Right atrium auricular region (tissue), 2 donors: ENCODE measurements around the gene TSN. TPM values are rescaled to one million over a fixed set of nuclear protein-coding genes. Genes with fewer than 3 reads are reported as not detected.

Experiments
- DNase-seq: peaks from one replicate; pipeline ENCODE4 v3.0.0-alpha.2; 2019; ENCODE audit warnings: low spot score
- H3K27ac ChIP-seq, 2 donors: fragments of 200-600 bp; sonication (generic); 1 replicate in 1 of 2; 2 replicates in 1 of 2; pipeline ENCODE4 v1.5.1; 2016 to 2019
- H3K27me3 ChIP-seq, 2 donors: fragments of 200-600 bp; sonication (generic); one replicate each; pipeline versions ENCODE4 v1.5.1 to v1.6.0; 2017 to 2019
- H3K36me3 ChIP-seq: fragments of 200-600 bp; sonication (generic); one replicate; pipeline ENCODE4 v1.5.1; 2016
- H3K4me1 ChIP-seq, 2 donors: fragments of 200-600 bp; sonication (generic); one replicate each; pipeline versions ENCODE4 v1.5.1 to v1.6.0; 2017 to 2019
- H3K4me3 ChIP-seq, 2 donors: fragments of 200-600 bp; sonication (generic); 1 replicate in 1 of 2; 2 replicates in 1 of 2; pipeline ENCODE4 v1.5.1; 2017 to 2019; ENCODE audit warnings: mild to moderate bottlenecking in 1 of 2, moderate library complexity in 1 of 2
- H3K9me3 ChIP-seq, 2 donors: fragments of 200-600 bp; sonication (generic); one replicate each; pipeline ENCODE4 v1.5.1; 2019
- total RNA-seq, 2 donors: library from RNA; depleted of rRNA; stranded (reverse); fragments of >200 nt; gene quantifications; one replicate each; pipeline ENCODE4 v1.1.0, GENCODE V29; 2016
- TF ChIP-seq, protein P1 (sequence below), 2 donors: fragments of 200-600 bp; sonication (generic); IDR thresholded peaks; one replicate each; pipeline ENCODE4 v1.5.1; 2019; ENCODE audit warnings: antibody characterized with exemption in 2 of 2

Gene TSN
- total RNA-seq, 2 donors from 2014 or later, result 22.4 to 30.9 TPM

DNA sequence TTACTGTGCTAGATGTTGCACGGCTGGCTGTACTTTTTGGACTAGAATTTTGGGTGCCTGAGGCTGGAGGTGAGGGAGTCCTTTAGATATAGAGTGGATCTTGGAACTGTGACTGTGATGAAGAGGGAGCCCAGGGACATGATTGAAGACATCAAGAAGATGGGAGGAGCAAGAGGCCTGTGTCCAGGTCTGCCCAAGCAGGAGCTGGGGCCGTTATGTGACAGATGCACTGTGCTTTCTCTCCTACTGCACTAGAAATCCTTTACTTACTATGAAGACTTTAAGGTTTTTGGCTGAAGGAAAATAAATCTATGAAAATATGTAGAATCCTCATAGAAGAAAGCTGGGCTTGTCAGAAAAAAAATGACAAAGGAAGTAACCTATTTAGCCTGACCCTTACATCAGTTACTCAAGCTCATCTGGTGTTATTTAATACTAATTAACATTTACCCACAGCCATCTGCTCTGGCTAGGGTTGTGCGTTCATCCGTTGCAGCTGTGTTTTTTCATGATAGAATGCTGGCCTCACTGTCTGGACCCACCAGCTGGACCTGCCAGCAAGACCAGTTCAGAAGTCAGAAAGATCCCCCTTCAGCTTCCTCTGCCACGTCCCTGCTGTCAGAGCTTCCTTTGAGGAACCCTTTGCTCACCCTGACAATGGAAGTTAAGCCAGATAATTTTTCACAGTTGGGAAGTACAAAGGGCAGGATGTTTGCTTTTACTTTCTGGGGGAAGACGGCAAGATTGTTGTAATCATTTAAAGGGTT lies 16.7 kb downstream of the TSN start:
- Histone ChIP-seq H3K27ac (no peak overlapping the region), H3K4me1 (no peaks in the 10 kb centered on the region), H3K36me3 (peaks cover 21% of the 10 kb centered on the region), H3K9me3 (no peaks in the 10 kb centered on the region), H3K27me3 (no peaks in the 10 kb centered on the region), H3K4me3 (no peak overlapping the region)
- DNase-seq, result no peak
- TF ChIP-seq, protein P1, sequence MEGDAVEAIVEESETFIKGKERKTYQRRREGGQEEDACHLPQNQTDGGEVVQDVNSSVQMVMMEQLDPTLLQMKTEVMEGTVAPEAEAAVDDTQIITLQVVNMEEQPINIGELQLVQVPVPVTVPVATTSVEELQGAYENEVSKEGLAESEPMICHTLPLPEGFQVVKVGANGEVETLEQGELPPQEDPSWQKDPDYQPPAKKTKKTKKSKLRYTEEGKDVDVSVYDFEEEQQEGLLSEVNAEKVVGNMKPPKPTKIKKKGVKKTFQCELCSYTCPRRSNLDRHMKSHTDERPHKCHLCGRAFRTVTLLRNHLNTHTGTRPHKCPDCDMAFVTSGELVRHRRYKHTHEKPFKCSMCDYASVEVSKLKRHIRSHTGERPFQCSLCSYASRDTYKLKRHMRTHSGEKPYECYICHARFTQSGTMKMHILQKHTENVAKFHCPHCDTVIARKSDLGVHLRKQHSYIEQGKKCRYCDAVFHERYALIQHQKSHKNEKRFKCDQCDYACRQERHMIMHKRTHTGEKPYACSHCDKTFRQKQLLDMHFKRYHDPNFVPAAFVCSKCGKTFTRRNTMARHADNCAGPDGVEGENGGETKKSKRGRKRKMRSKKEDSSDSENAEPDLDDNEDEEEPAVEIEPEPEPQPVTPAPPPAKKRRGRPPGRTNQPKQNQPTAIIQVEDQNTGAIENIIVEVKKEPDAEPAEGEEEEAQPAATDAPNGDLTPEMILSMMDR (IDR thresholded peaks at IDR 0.05), result no peak

- DNase-seq, result no peak
- TF ChIP-seq, protein P1 (IDR thresholded peaks at IDR 0.05), result no peak
- Histone ChIP-seq H3K27me3 (no peaks in the 10 kb centered on the region), H3K27ac (no peak overlapping the region), H3K36me3 (peaks cover under 1% of the 10 kb centered on the region), H3K4me1 (no peaks in the 10 kb centered on the region), H3K9me3 (no peaks in the 10 kb centered on the region), H3K4me3 (no peak overlapping the region)
These were observed 18.8 kb downstream of the TSN start for GRCh38 chr2:121774235-121774634.

DNA sequence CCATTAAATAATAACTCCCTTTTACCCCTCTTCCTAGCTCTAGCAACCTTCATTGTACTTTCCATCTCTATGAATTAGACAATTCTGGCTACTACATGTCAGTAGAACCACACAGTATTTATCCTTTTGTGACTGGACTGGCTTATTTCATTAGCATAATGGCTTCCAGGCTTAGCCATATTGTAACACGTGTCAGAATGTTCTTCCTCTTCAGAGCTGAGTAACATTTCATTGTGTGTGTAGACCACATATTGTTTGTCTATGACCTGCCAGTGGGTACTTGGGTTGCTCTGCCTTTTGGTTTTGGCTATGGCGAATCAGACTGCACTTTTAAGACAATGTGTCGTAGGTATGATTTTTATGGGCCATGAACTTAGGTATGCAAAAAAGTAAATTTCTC lies 20.9 kb downstream of the TSN start:
- no peaks in the 10 kb centered on the region for H3K27me3 ChIP-seq
- H3K9me3 ChIP-seq, result no peaks in the 10 kb centered on the region
- no peaks in the 10 kb centered on the region for H3K4me1 ChIP-seq
- no peak for DNase-seq
- TF ChIP-seq, protein P1 (IDR thresholded peaks at IDR 0.05), result no peak
- H3K36me3 ChIP-seq, result no peaks in the 10 kb centered on the region
- H3K27ac ChIP-seq, result no peak overlapping the region
- no peak overlapping the region for H3K4me3 ChIP-seq

DNA sequence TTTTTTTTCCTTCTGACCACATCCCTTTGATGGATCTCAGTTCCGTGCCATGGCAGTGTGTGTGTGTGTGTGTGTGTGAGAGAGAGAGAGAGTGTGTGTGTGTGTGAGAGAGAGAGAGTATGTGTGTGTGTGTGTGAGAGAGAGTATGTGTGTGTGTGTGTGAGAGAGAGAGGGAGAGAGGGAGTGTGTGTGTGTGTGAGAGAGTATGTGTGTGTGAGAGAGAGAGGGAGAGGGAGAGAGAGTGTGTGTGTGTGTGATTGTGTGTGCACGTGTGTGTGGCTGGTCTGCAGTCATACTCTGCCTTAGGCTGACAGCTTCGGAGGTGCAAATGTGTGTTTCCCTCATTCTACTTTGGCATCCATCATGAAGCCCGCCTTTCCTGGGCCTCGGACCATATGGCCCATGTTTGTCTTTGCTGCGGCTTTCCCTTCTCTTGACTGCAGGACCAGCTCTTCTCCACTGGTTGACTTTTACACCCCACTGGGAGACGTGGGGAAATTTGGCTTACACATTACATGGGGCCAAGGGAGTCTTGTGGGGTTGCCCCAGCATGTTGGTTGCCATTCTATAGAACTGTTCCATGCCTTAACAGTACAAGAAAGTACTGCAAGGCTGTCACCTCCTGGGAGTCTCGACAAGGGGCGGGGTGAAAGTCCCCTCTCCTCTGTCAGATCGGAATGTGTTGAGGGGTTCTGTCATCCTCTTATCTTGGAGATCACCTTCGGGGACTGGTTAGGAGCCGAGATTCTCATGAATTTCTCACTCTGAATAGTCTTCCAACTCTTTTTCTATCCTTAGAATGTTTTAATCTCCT lies 21.6 kb downstream of the TSN start:
- TF ChIP-seq, protein P1 (IDR thresholded peaks at IDR 0.05), result no peak
- no peak for DNase-seq
- H3K9me3 ChIP-seq, result no peaks in the 10 kb centered on the region
- H3K36me3 ChIP-seq, result no peaks in the 10 kb centered on the region
- no peaks in the 10 kb centered on the region for H3K4me1 ChIP-seq
- H3K27ac ChIP-seq, result no peak overlapping the region
- H3K27me3 ChIP-seq, result no peaks in the 10 kb centered on the region
- H3K4me3 ChIP-seq, result no peak overlapping the region

- Histone ChIP-seq H3K36me3 (no peaks in the 10 kb centered on the region), H3K27ac (no peak overlapping the region), H3K4me1 (no peaks in the 10 kb centered on the region), H3K27me3 (no peaks in the 10 kb centered on the region), H3K4me3 (no peak overlapping the region), H3K9me3 (no peaks in the 10 kb centered on the region)
- DNase-seq, result no peak
- TF ChIP-seq, protein P1 (IDR thresholded peaks at IDR 0.05), result no peak
These were observed 22.2 kb downstream of the TSN start for GRCh38 chr2:121777699-121778058.
